CD14-positive monocyte (primary cell): ENCODE measurements around the gene CDH4. TPM values are rescaled to one million over a fixed set of nuclear protein-coding genes. Genes with fewer than 3 reads are reported as not detected.

Experiments used
- DNase-seq, 3 donors: peaks; one replicate each; pipeline ENCODE4 v3.0.0-alpha.2; 2011 to 2022
- H2AFZ ChIP-seq: 2 replicates; pipeline ENCODE4 v1.6.0; 2012; ENCODE audit warnings: mild to moderate bottlenecking, low read depth, low read length, inconsistent platforms; ENCODE audit not compliant: insufficient read depth, poor library complexity, severe bottlenecking
- H3K27ac ChIP-seq, 2 donors: 1 replicate in 1 of 2; 2 replicates in 1 of 2; pipeline ENCODE4 v1.5.1; 2012 to 2013; ENCODE audit warnings: low read length in 2 of 2, control low read depth in 1 of 2, inconsistent platforms in 1 of 2, low read depth in 1 of 2, mild to moderate bottlenecking in 1 of 2
- H3K27me3 ChIP-seq, 2 donors: one replicate each; pipeline versions ENCODE4 v1.6.0 to v1.6.1; 2011 to 2013; ENCODE audit warnings: low read length in 2 of 2; ENCODE audit not compliant: control insufficient read depth in 2 of 2, insufficient read depth in 2 of 2
- H3K36me3 ChIP-seq, 2 donors: replicated peaks in 1 of 2; 1 replicate in 1 of 2; 2 replicates in 1 of 2; pipeline versions ENCODE4 v1.5.1 to v1.6.1; 2012 to 2013; ENCODE audit warnings: low read length in 2 of 2, control low read depth in 1 of 2, inconsistent platforms in 1 of 2, mild to moderate bottlenecking in 1 of 2; ENCODE audit not compliant: insufficient read depth in 2 of 2, control insufficient read depth in 1 of 2
- H3K4me1 ChIP-seq, 2 donors: 1 replicate in 1 of 2; 2 replicates in 1 of 2; pipeline versions ENCODE4 v1.5.1 to v1.6.1; 2012 to 2013; ENCODE audit warnings: low read length in 2 of 2, control low read depth in 1 of 2, inconsistent platforms in 1 of 2, mild to moderate bottlenecking in 1 of 2, moderate library complexity in 1 of 2; ENCODE audit not compliant: insufficient read depth in 2 of 2, control insufficient read depth in 1 of 2
- H3K4me2 ChIP-seq: replicated peaks from 2 replicates; pipeline ENCODE3; 2012; ENCODE audit warnings: low read length, moderate library complexity, mild to moderate bottlenecking; ENCODE audit not compliant: poor library complexity, severe bottlenecking; ENCODE audit errors: extremely low read depth
- H3K4me3 ChIP-seq, 3 experiments: fragments of 200-600 bp in 1 of 3; sonication (generic) in 1 of 3; replicated peaks in 1 of 3; 1 replicate in 2 of 3; 2 replicates in 1 of 3; pipeline ENCODE4 v1.5.1; 2011 to 2013; ENCODE audit warnings: low read length in 3 of 3, mild to moderate bottlenecking in 3 of 3, control low read depth in 2 of 3, low read depth in 2 of 3, inconsistent platforms in 1 of 3, moderate library complexity in 1 of 3
- H3K79me2 ChIP-seq: 2 replicates; pipeline ENCODE4 v1.6.0; 2012; ENCODE audit warnings: mild to moderate bottlenecking, control low read depth, inconsistent platforms, low read length, moderate library complexity; ENCODE audit not compliant: insufficient read depth
- H3K9ac ChIP-seq: 2 replicates; pipeline ENCODE4 v1.6.0; 2017; ENCODE audit warnings: low read length, mild to moderate bottlenecking; ENCODE audit not compliant: insufficient read depth, poor library complexity, severe bottlenecking
- H3K9me3 ChIP-seq, 2 donors: replicated peaks in 1 of 2; 1 replicate in 1 of 2; 2 replicates in 1 of 2; pipeline versions ENCODE4 v1.5.1 to v1.6.1; 2012 to 2013; ENCODE audit warnings: low read length in 2 of 2, control low read depth in 1 of 2; ENCODE audit not compliant: control insufficient read depth in 1 of 2, insufficient read depth in 1 of 2
- H4K20me1 ChIP-seq: 2 replicates; pipeline ENCODE4 v1.6.0; 2012; ENCODE audit warnings: mild to moderate bottlenecking, low read length, control low read depth, moderate library complexity; ENCODE audit not compliant: insufficient read depth
- H3K27ac Mint-ChIP-seq, 7 donors: one replicate each; pipeline ENCODE4 v1.8.0; 2020; ENCODE audit warnings: mild to moderate bottlenecking in 7 of 7, mixed read lengths in 7 of 7, moderate library complexity in 6 of 7, inconsistent platforms in 2 of 7
- H3K27me3 Mint-ChIP-seq, 3 donors: one replicate each; pipeline ENCODE4 v1.8.0; 2021 to 2022; ENCODE audit warnings: low read depth in 3 of 3, mild to moderate bottlenecking in 3 of 3, mixed read lengths in 3 of 3, moderate library complexity in 3 of 3, inconsistent platforms in 1 of 3
- H3K36me3 Mint-ChIP-seq, 2 donors: one replicate each; pipeline ENCODE4 v1.8.0; 2020; ENCODE audit warnings: mixed read lengths in 2 of 2, inconsistent platforms in 1 of 2, mild to moderate bottlenecking in 1 of 2
- H3K4me1 Mint-ChIP-seq: one replicate; pipeline ENCODE4 v1.8.0; 2020; ENCODE audit warnings: mild to moderate bottlenecking, mixed read lengths
- H3K4me3 Mint-ChIP-seq, 2 donors: one replicate each; pipeline ENCODE4 v1.8.0; 2020; ENCODE audit warnings: mild to moderate bottlenecking in 2 of 2, mixed read lengths in 2 of 2, moderate library complexity in 1 of 2
- H3K9me3 Mint-ChIP-seq, 7 donors: one replicate each; pipeline ENCODE4 v1.8.0; 2020 to 2022; ENCODE audit warnings: mixed read lengths in 7 of 7, mild to moderate bottlenecking in 6 of 7, moderate library complexity in 6 of 7, inconsistent platforms in 2 of 7
- CTCF ChIP-seq: fragments of 200-600 bp; IDR thresholded peaks from one replicate; pipeline ENCODE4 v1.8.0; 2022; ENCODE audit warnings: antibody characterized with exemption, mild to moderate bottlenecking
- WGBS: methylation state at CpG from one replicate; pipeline ENCODE4 v1.1.5; 2013; ENCODE audit warnings: missing lambda C conversion rate; ENCODE audit not compliant: insufficient coverage; 5-methylcytosine and 5-hydroxymethylcytosine counted together
- intact Hi-C, 2 donors: fragments of 100-400 bp; cut with micrococcal nuclease; formaldehyde crosslinking; loops; one replicate each; pipeline versions ENCODE4 v1.15.0 to v1.15.1; 2023
- polyA plus RNA-seq, 3 donors: library from polyadenylated mRNA; depleted of rRNA in 1 of 3; unstranded in 2 of 3; stranded (reverse) in 1 of 3; fragments of 300-500 nt in 2 of 3; fragments of >200 nt in 1 of 3; fragmentation: Illumina TruSeq in 2 of 3; gene quantifications; 1 replicate in 2 of 3; 2 replicates in 1 of 3; pipeline ENCODE4 v1.2.3, GENCODE V29; 2012 to 2021

Gene CDH4
- polyA plus RNA-seq, 3 donors = not detected

- H3K27me3 Mint-ChIP-seq = no peaks in the 10 kb centered on the region
- WGBS = 85% methylated on average over 13 of the region's 13 CpGs
- Histone ChIP-seq H3K4me2 (no peak overlapping the region), H3K79me2 (no peaks in the 10 kb centered on the region), H3K36me3 (no peaks in the 10 kb centered on the region), H3K27ac (no peak overlapping the region), H3K4me1 (no peaks in the 10 kb centered on the region), H4K20me1 (no peaks in the 10 kb centered on the region), H3K9ac (no peak overlapping the region), H2AFZ (no peak overlapping the region), H3K4me3 (no peak overlapping the region), H3K27me3 (no peaks in the 10 kb centered on the region), H3K9me3 (peaks cover 46 to 95% of the 10 kb centered on the region in 2 donors)
- no peaks in the 10 kb centered on the region for H3K4me1 Mint-ChIP-seq
- no peak for TF ChIP-seq CTCF
- peaks cover 13 to 72% (median 59%) of the 10 kb centered on the region in 7 donors for H3K9me3 Mint-ChIP-seq
- H3K36me3 Mint-ChIP-seq = no peaks in the 10 kb centered on the region
- no peak overlapping the region for H3K4me3 Mint-ChIP-seq
- H3K27ac Mint-ChIP-seq = no peak overlapping the region
- DNase-seq = no peak
- intact Hi-C loops = no loop called here
Measured at GRCh38 chr20:61613917-61614705, 362.1 kb downstream of the CDH4 start.

- DNase-seq = no peak
- H2AFZ ChIP-seq = no peak overlapping the region
- H3K36me3 Mint-ChIP-seq = no peaks in the 10 kb centered on the region
- H3K27me3 ChIP-seq = no peaks in the 10 kb centered on the region
- peaks cover 0 to 3% (median 0%) of the 10 kb centered on the region in 3 donors for H3K27me3 Mint-ChIP-seq
- no peak overlapping the region for H3K9ac ChIP-seq
- no peak overlapping the region for H3K4me3 ChIP-seq
- H3K36me3 ChIP-seq = no peaks in the 10 kb centered on the region
- TF ChIP-seq CTCF = no peak
- H4K20me1 ChIP-seq = no peaks in the 10 kb centered on the region
- peaks cover 50 to 95% of the 10 kb centered on the region in 2 donors for H3K9me3 ChIP-seq
- no peak overlapping the region for H3K27ac ChIP-seq
- no peak overlapping the region for H3K4me3 Mint-ChIP-seq
- H3K4me2 ChIP-seq = no peak overlapping the region
- H3K27ac Mint-ChIP-seq = no peak overlapping the region
- H3K9me3 Mint-ChIP-seq = peaks cover 8 to 70% (median 60%) of the 10 kb centered on the region in 7 donors
- 100% methylated on average over 1 of the region's 2 CpGs for WGBS
- no peaks in the 10 kb centered on the region for H3K79me2 ChIP-seq
- no peaks in the 10 kb centered on the region for H3K4me1 ChIP-seq
- no peaks in the 10 kb centered on the region for H3K4me1 Mint-ChIP-seq
- intact Hi-C loops = no loop called here
Measured at GRCh38 chr20:61614706-61615100, 362.6 kb downstream of the CDH4 start.
